Measurements from ENCODE around the gene F13A1.

The F13A1 gene

GRCh38 chr6:6317386-6317785, 3.1 kb downstream of the F13A1 start:
- Histone ChIP-seq H3K27ac (ENCODE audit: extremely low read depth, low read depth, low read length) (no peak overlapping the region), H3K4me3 (ENCODE audit: low read depth, low read length) (no peak overlapping the region), H3K4me1 (ENCODE audit: control insufficient read depth, insufficient read depth, low read length) (no peaks in the 10 kb centered on the region), H3K9me3 (ENCODE audit: control insufficient read depth, insufficient read depth, low read depth, low read length) (no peaks in the 10 kb centered on the region), H3K36me3 (ENCODE audit: control insufficient read depth in 2 of 2, insufficient read depth in 1 of 2, low read length in 2 of 2) (no peaks in the 10 kb centered on the region)
- ChIA-PET CTCF (no interaction called here), POLR2A (no interaction called here)
- no peak for TF ChIP-seq TSHZ1 (tag by site-specific recombination; IDR thresholded peaks at IDR 0.05; ENCODE audit: borderline replicate concordance)
- no peak for TF ChIP-seq ZNF175 (tag by site-specific recombination; IDR thresholded peaks at IDR 0.05)
- no peak for TF ChIP-seq SP2 (tag by site-specific recombination; IDR thresholded peaks at IDR 0.05)

- Histone ChIP-seq H3K36me3 (ENCODE audit: control insufficient read depth in 2 of 2, insufficient read depth in 1 of 2, low read length in 2 of 2) (no peaks in the 10 kb centered on the region), H3K27ac (ENCODE audit: extremely low read depth, low read depth, low read length) (no peak overlapping the region), H3K4me3 (ENCODE audit: low read depth, low read length) (no peak overlapping the region), H3K9me3 (ENCODE audit: control insufficient read depth, insufficient read depth, low read depth, low read length) (no peaks in the 10 kb centered on the region), H3K4me1 (ENCODE audit: control insufficient read depth, insufficient read depth, low read length) (no peaks in the 10 kb centered on the region)
- ChIA-PET POLR2A (interaction anchor here (0.6 kb wide), 1 partner anchor 87 kb away, joined by 7 read pairs; no protein-coding TSS in a partner anchor), CTCF (interaction anchor here (0.6 to 2.1 kb wide), 13 partner anchors 8 to 1419 kb away, joined by 3 to 10 read pairs (median 3); no protein-coding TSS in a partner anchor)
- TF ChIP-seq ZNF2 (tag by site-specific recombination; IDR thresholded peaks at IDR 0.05) (peak; percentile 56; the same call in 1 of the 2 replicates), GLI4 (tag by site-specific recombination; IDR thresholded peaks at IDR 0.05) (no peak), ZNF792 (tag by site-specific recombination; IDR thresholded peaks at IDR 0.05) (no peak), ZNF76 (tag by site-specific recombination; IDR thresholded peaks at IDR 0.05; ENCODE audit: borderline replicate concordance, low read depth) (no peak), ZNF266 (tag by site-specific recombination; IDR thresholded peaks at IDR 0.05; ENCODE audit: low read depth) (no peak), ZSCAN30 (tag by site-specific recombination; IDR thresholded peaks at IDR 0.05) (no peak), PRDM1 (tag by site-specific recombination; IDR thresholded peaks at IDR 0.05) (no peak)
Measured at GRCh38 chr6:6315660-6316059, 4.8 kb downstream of the F13A1 start.

DNA sequence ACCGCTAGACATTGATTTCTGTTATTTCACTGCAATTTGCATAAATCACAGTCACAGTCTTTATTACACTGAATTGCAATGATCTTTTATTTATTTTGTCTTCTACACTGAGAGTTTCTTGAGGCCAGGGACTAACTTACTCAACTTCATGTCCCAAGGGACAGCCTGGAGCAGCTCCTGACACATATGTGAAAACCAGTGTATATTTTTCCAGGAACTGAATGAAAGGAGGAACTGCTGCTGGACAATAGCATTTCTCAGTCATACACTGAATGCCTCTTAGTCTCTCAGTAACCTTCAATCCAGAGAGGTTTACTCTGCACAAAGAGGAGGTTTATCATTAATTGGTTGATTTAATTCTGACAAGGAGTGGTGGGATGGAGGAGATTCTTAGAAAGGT, 5.9 kb downstream of the F13A1 start:
- Histone ChIP-seq H3K9me3 (ENCODE audit: control insufficient read depth, insufficient read depth, low read depth, low read length) (no peaks in the 10 kb centered on the region), H3K36me3 (ENCODE audit: control insufficient read depth in 2 of 2, insufficient read depth in 1 of 2, low read length in 2 of 2) (no peaks in the 10 kb centered on the region), H3K27ac (ENCODE audit: extremely low read depth, low read depth, low read length) (no peak overlapping the region), H3K4me1 (ENCODE audit: control insufficient read depth, insufficient read depth, low read length) (no peaks in the 10 kb centered on the region), H3K4me3 (ENCODE audit: low read depth, low read length) (no peak overlapping the region)
- POLR2A ChIA-PET: no interaction called here
- CTCF ChIA-PET: interaction anchor here (1.0 to 2.1 kb wide), 6 partner anchors 9 to 257 kb away, joined by 3 to 10 read pairs (median 4); no protein-coding TSS in a partner anchor
- TF ChIP-seq ZNF404 (tag by site-specific recombination; IDR thresholded peaks at IDR 0.05) (no peak), BCL11A (tag by site-specific recombination; IDR thresholded peaks at IDR 0.05; ENCODE audit: low read depth) (no peak), ZNF426 (tag by site-specific recombination; IDR thresholded peaks at IDR 0.05) (no peak), ZNF843 (tag by site-specific recombination; IDR thresholded peaks at IDR 0.05) (no peak), ZNF391 (tag by site-specific recombination; IDR thresholded peaks at IDR 0.05; ENCODE audit: borderline replicate concordance, low read depth) (no peak), ZNF549 (tag by site-specific recombination; IDR thresholded peaks at IDR 0.05) (no peak), ZNF623 (tag by site-specific recombination; IDR thresholded peaks at IDR 0.05) (no peak), AEBP2 (tag by site-specific recombination; IDR thresholded peaks at IDR 0.05; ENCODE audit: borderline replicate concordance) (no peak), GLI4 (tag by site-specific recombination; IDR thresholded peaks at IDR 0.05) (no peak), ZNF335 (tag by site-specific recombination; conservative IDR thresholded peaks at IDR 0.05) (no peak), ZNF677 (tag by site-specific recombination; IDR thresholded peaks at IDR 0.05) (no peak), KLF7 (tag by site-specific recombination; IDR thresholded peaks at IDR 0.05; ENCODE audit: borderline replicate concordance) (no peak), ZNF221 (tag by site-specific recombination; IDR thresholded peaks at IDR 0.05; ENCODE audit: borderline replicate concordance) (no peak)
- TF ChIP-seq, protein P1, sequence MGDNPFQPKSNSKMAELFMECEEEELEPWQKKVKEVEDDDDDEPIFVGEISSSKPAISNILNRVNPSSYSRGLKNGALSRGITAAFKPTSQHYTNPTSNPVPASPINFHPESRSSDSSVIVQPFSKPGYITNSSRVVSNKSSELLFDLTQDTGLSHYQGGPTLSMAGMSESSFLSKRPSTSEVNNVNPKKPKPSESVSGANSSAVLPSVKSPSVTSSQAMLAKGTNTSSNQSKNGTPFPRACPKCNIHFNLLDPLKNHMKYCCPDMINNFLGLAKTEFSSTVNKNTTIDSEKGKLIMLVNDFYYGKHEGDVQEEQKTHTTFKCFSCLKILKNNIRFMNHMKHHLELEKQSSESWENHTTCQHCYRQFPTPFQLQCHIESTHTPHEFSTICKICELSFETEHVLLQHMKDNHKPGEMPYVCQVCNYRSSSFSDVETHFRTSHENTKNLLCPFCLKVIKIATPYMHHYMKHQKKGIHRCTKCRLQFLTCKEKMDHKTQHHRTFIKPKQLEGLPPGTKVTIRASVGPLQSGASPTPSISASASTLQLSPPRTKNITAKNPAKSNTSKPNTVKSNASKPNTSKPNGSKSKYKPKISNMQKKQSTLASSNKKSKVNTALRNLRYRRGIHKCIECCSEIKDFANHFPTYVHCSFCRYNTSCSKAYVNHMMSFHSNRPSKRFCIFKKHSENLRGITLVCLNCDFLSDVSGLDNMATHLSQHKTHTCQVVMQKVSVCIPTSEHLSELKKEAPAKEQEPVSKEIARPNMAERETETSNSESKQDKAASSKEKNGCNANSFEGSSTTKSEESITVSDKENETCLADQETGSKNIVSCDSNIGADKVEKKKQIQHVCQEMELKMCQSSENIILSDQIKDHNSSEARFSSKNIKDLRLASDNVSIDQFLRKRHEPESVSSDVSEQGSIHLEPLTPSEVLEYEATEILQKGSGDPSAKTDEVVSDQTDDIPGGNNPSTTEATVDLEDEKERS (tag by site-specific recombination; IDR thresholded peaks at IDR 0.05): no peak
